NCI-H2227 (cell line): Measurements from ENCODE around the gene PRODH.
"Not testable (repeated sequence)": the region's sequence is repeated elsewhere in the genome, so short reads cannot be mapped to it uniquely, and the experiment has no call there.

Experiments
- DNase-seq: peaks from one replicate; lab custom pipeline; 2025; ENCODE audit not compliant: unreplicated experiment; lab: John Stamatoyannopoulos, UW

The PRODH gene

GRCh38 chr22:18968011-18968749, 32.1 kb upstream of the PRODH start:
- DNase-seq: no peak

GRCh38 chr22:18967391-18968010, 31.4 kb upstream of the PRODH start:
- DNase-seq: peak; percentile 26

GRCh38 chr22:18966748-18967147, 30.7 kb upstream of the PRODH start:
- DNase-seq: no peak

- no peak for DNase-seq
Measured at GRCh38 chr22:18965526-18966421, 29.7 kb upstream of the PRODH start.

GRCh38 chr22:18964501-18965265, 28.6 kb upstream of the PRODH start:
- not testable (repeated sequence) for DNase-seq

- not testable (repeated sequence) for DNase-seq
Measured at GRCh38 chr22:18964051-18964450, 28.0 kb upstream of the PRODH start.

GRCh38 chr22:18962308-18962635, 26.2 kb upstream of the PRODH start:
- DNase-seq: no peak

- DNase-seq: not testable (repeated sequence)
Measured at GRCh38 chr22:18961632-18962307, 25.7 kb upstream of the PRODH start.

- DNase-seq: not testable (repeated sequence)
Measured at GRCh38 chr22:18961201-18961600, 25.1 kb upstream of the PRODH start.

- not testable (repeated sequence) for DNase-seq
Measured at GRCh38 chr22:18960166-18960820, 24.2 kb upstream of the PRODH start.

GRCh38 chr22:18959741-18960140, 23.6 kb upstream of the PRODH start:
- DNase-seq: not testable (repeated sequence)

- not testable (repeated sequence) for DNase-seq
Measured at GRCh38 chr22:18959266-18959665, 23.2 kb upstream of the PRODH start.

GRCh38 chr22:18958738-18959137, 22.6 kb upstream of the PRODH start:
- not testable (repeated sequence) for DNase-seq

- DNase-seq: peak; percentile 63
Measured at GRCh38 chr22:18958321-18958705, 22.2 kb upstream of the PRODH start.

- DNase-seq: not testable (repeated sequence)
Measured at GRCh38 chr22:18957621-18958320, 21.7 kb upstream of the PRODH start.

GRCh38 chr22:18956956-18957355, 20.9 kb upstream of the PRODH start:
- DNase-seq: not testable (repeated sequence)

GRCh38 chr22:18956121-18956895, 20.2 kb upstream of the PRODH start:
- not testable (repeated sequence) for DNase-seq

GRCh38 chr22:18955696-18956095, 19.6 kb upstream of the PRODH start:
- DNase-seq: no peak
